Mesenchymal stem cell (in vitro differentiated cells and primary cell): ENCODE data around the gene SPRED3.

Experiments used
- DNase-seq: peaks from one replicate; pipeline ENCODE4 v3.0.0-alpha.2; 2013
- H2AFZ ChIP-seq: one replicate; pipeline ENCODE4 v1.6.1; 2013; ENCODE audit warnings: low read depth, mild to moderate bottlenecking, control low read depth, inconsistent platforms, low read length, moderate library complexity
- H2AK5ac ChIP-seq: 2 replicates; pipeline ENCODE4 v1.6.1; 2013; ENCODE audit warnings: low read length, moderate library complexity, mild to moderate bottlenecking, inconsistent platforms; ENCODE audit not compliant: severe bottlenecking
- H2BK120ac ChIP-seq: one replicate; pipeline ENCODE4 v1.6.1; 2013; ENCODE audit warnings: low read depth, mild to moderate bottlenecking, inconsistent platforms, low read length, moderate library complexity
- H2BK12ac ChIP-seq, 2 experiments: one replicate each; pipeline ENCODE4 v1.6.1; 2013; ENCODE audit warnings: inconsistent platforms in 2 of 2, low read length in 2 of 2, mild to moderate bottlenecking in 2 of 2, moderate library complexity in 2 of 2, control low read depth in 1 of 2
- H2BK15ac ChIP-seq: one replicate; pipeline ENCODE4 v1.6.1; 2013; ENCODE audit warnings: mild to moderate bottlenecking, low read depth, inconsistent platforms; ENCODE audit not compliant: poor library complexity, severe bottlenecking
- H2BK5ac ChIP-seq: 2 replicates; pipeline ENCODE4 v1.6.1; 2013; ENCODE audit warnings: low read depth, mild to moderate bottlenecking, low read length, control low read depth, inconsistent platforms; ENCODE audit not compliant: poor library complexity, severe bottlenecking
- H3K14ac ChIP-seq, 2 experiments: one replicate each; pipeline ENCODE4 v1.6.1; 2013; ENCODE audit warnings: inconsistent platforms in 2 of 2, low read length in 2 of 2, control low read depth in 1 of 2, mild to moderate bottlenecking in 1 of 2, moderate library complexity in 1 of 2
- H3K18ac ChIP-seq, 2 experiments: one replicate each; pipeline ENCODE4 v1.6.1; 2013; ENCODE audit warnings: inconsistent platforms in 2 of 2, low read length in 2 of 2, control low read depth in 1 of 2, low read depth in 1 of 2, mild to moderate bottlenecking in 1 of 2
- H3K23ac ChIP-seq, 2 experiments: one replicate each; pipeline ENCODE4 v1.6.1; 2013; ENCODE audit warnings: inconsistent platforms in 2 of 2, low read length in 2 of 2, mild to moderate bottlenecking in 2 of 2, moderate library complexity in 2 of 2, control low read depth in 1 of 2
- H3K27ac ChIP-seq: 2 replicates; pipeline ENCODE4 v1.5.1; 2013; ENCODE audit warnings: mild to moderate bottlenecking, moderate library complexity, low read length, control low read depth, inconsistent platforms; ENCODE audit not compliant: poor library complexity, severe bottlenecking
- H3K27me3 ChIP-seq, 2 experiments: 2 replicates each; pipeline versions ENCODE4 v1.6.1 to v1.7.0; 2013; ENCODE audit warnings: low read length in 2 of 2, mild to moderate bottlenecking in 2 of 2, moderate library complexity in 2 of 2, control low read depth in 1 of 2, inconsistent platforms in 1 of 2; ENCODE audit not compliant: control insufficient read depth in 1 of 2, insufficient read depth in 1 of 2
- H3K36me3 ChIP-seq, 2 experiments: 2 replicates each; pipeline versions ENCODE4 v1.6.1 to v1.7.0; 2013; ENCODE audit warnings: low read length in 2 of 2, control low read depth in 1 of 2, inconsistent platforms in 1 of 2, low read depth in 1 of 2, mild to moderate bottlenecking in 1 of 2; ENCODE audit not compliant: insufficient read depth in 2 of 2, control insufficient read depth in 1 of 2
- H3K4ac ChIP-seq, 2 experiments: one replicate each; pipeline ENCODE4 v1.6.1; 2013; ENCODE audit warnings: inconsistent platforms in 2 of 2, low read length in 2 of 2, mild to moderate bottlenecking in 2 of 2, moderate library complexity in 2 of 2, control low read depth in 1 of 2, low read depth in 1 of 2
- H3K4me1 ChIP-seq: 2 replicates; pipeline ENCODE4 v1.6.1; 2013; ENCODE audit warnings: low read depth, low read length, control low read depth; ENCODE audit not compliant: control insufficient read depth, insufficient read depth
- H3K4me2 ChIP-seq: 2 replicates; pipeline ENCODE4 v1.6.1; 2013; ENCODE audit warnings: low read length, mild to moderate bottlenecking, inconsistent platforms; ENCODE audit not compliant: poor library complexity, severe bottlenecking
- H3K4me3 ChIP-seq, 2 experiments: 2 replicates each; pipeline versions ENCODE4 v1.5.1 to v1.7.0; 2013; ENCODE audit warnings: low read length in 2 of 2, mild to moderate bottlenecking in 2 of 2, control low read depth in 1 of 2, low read depth in 1 of 2; ENCODE audit not compliant: insufficient read depth in 1 of 2
- H3K79me1 ChIP-seq: replicated peaks from 2 replicates; pipeline ENCODE4 v1.6.1; 2013; ENCODE audit warnings: mild to moderate bottlenecking, control low read depth, low read length, inconsistent platforms; ENCODE audit not compliant: poor library complexity, severe bottlenecking
- H3K9ac ChIP-seq: 2 replicates; pipeline ENCODE4 v1.7.0; 2013; ENCODE audit warnings: mild to moderate bottlenecking, low read length, moderate library complexity
- H3K9me3 ChIP-seq: 2 replicates; pipeline ENCODE4 v1.7.0; 2013; ENCODE audit warnings: mild to moderate bottlenecking, low read length; ENCODE audit not compliant: control insufficient read depth
- H4K8ac ChIP-seq: one replicate; pipeline ENCODE4 v1.6.1; 2013; ENCODE audit warnings: inconsistent platforms, mild to moderate bottlenecking, low read length, moderate library complexity
- H4K91ac ChIP-seq: one replicate; pipeline ENCODE4 v1.6.1; 2013; ENCODE audit warnings: mild to moderate bottlenecking, low read length, inconsistent platforms
- WGBS: methylation state at CpG from one replicate; pipeline ENCODE4 v1.1.7; 2013; ENCODE audit warnings: mixed read lengths; 5-methylcytosine and 5-hydroxymethylcytosine counted together

The SPRED3 gene

DNA sequence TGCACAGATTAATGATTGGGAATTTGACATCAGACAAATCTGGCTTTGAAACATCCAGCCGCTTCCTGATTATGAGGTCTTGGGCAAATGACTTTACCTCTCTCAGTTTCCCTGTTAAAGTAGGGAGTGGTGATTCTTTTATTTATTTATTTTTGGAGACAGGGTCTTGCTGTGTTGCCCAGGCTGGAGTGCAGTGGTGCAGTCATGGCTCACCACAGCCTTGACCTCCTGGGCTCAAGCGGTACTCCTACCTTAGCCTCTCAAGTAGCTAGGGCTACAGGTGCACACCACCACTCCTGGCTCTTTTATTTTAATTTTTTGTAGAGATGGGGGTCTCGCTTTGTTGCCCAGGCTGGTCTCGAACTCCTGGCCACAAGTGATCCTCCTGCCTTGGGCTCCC, 11.4 kb upstream of the SPRED3 start:
- H3K79me1 ChIP-seq, result peaks cover 24% of the 10 kb centered on the region
- no peak for DNase-seq
- H2BK120ac ChIP-seq, result no peak overlapping the region
- no peaks in the 10 kb centered on the region for H3K9me3 ChIP-seq
- peaks cover 0 to under 1% of the 10 kb centered on the region in 2 experiments for H3K27me3 ChIP-seq
- H3K4ac ChIP-seq, result no peak overlapping the region
- no peak overlapping the region for H2BK5ac ChIP-seq
- peaks cover 9% of the 10 kb centered on the region for H3K4me1 ChIP-seq
- no peak overlapping the region for H4K8ac ChIP-seq
- H3K23ac ChIP-seq, result no peak overlapping the region
- H2BK12ac ChIP-seq, result no peak overlapping the region
- no peak overlapping the region for H3K14ac ChIP-seq
- no peak overlapping the region for H2AK5ac ChIP-seq
- no peak overlapping the region for H3K27ac ChIP-seq
- H3K4me3 ChIP-seq, result peak overlapping the region in 1 of 2 experiments; percentile 97
- no peak overlapping the region for H3K18ac ChIP-seq
- 97% methylated on average over 4 of the region's 4 CpGs for WGBS
- peak overlapping the region; percentile 99 for H3K9ac ChIP-seq
- H3K4me2 ChIP-seq, result no peak overlapping the region
- no peak overlapping the region for H2AFZ ChIP-seq
- H2BK15ac ChIP-seq, result no peak overlapping the region
- peaks cover 49 to 53% of the 10 kb centered on the region in 2 experiments for H3K36me3 ChIP-seq
- H4K91ac ChIP-seq, result no peak overlapping the region

DNA sequence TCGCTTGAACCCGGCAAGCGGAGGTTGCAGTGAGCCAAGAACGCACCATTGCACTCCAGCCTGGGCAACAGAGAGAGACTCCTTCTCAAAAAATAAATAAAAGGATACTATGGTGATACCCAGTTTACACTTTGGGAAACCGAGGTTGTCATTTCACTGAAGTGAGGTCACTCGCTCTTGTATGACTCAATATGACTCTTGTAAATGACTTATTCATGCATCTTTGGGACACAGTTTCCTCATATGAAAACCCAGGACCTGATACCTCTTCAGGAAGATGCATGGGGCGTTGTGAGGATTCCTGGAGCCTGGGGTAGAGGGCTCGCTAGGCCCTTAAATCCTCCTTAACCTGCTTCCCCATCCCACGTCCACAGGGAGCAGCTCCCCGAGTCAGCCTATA, 9.6 kb upstream of the SPRED3 start:
- no peaks in the 10 kb centered on the region for H3K27me3 ChIP-seq
- H3K18ac ChIP-seq, result no peak overlapping the region
- H3K36me3 ChIP-seq, result peaks cover 64 to 69% of the 10 kb centered on the region in 2 experiments
- H3K4me3 ChIP-seq, result no peak overlapping the region
- no peak overlapping the region for H3K9ac ChIP-seq
- 93% methylated on average over 10 of the region's 10 CpGs for WGBS
- no peak overlapping the region for H3K14ac ChIP-seq
- H2BK5ac ChIP-seq, result no peak overlapping the region
- H2AFZ ChIP-seq, result no peak overlapping the region
- H3K4me2 ChIP-seq, result no peak overlapping the region
- H3K27ac ChIP-seq, result no peak overlapping the region
- no peak overlapping the region for H3K23ac ChIP-seq
- H3K4me1 ChIP-seq, result peaks cover 9% of the 10 kb centered on the region
- peaks cover 35% of the 10 kb centered on the region for H3K79me1 ChIP-seq
- H2AK5ac ChIP-seq, result no peak overlapping the region
- H3K4ac ChIP-seq, result no peak overlapping the region
- H2BK120ac ChIP-seq, result no peak overlapping the region
- no peak overlapping the region for H4K91ac ChIP-seq
- H3K9me3 ChIP-seq, result no peaks in the 10 kb centered on the region
- no peak for DNase-seq
- H2BK15ac ChIP-seq, result no peak overlapping the region
- no peak overlapping the region for H2BK12ac ChIP-seq
- no peak overlapping the region for H4K8ac ChIP-seq

- Histone ChIP-seq H2BK12ac (no peak overlapping the region), H2AK5ac (no peak overlapping the region), H3K79me1 (peaks cover 52% of the 10 kb centered on the region), H3K4me3 (no peak overlapping the region), H2AFZ (no peak overlapping the region), H3K9ac (no peak overlapping the region), H2BK5ac (no peak overlapping the region), H4K91ac (no peak overlapping the region), H3K36me3 (peaks cover 83 to 86% of the 10 kb centered on the region in 2 experiments), H3K4me1 (peaks cover 15% of the 10 kb centered on the region), H3K14ac (no peak overlapping the region), H3K4ac (no peak overlapping the region), H2BK120ac (no peak overlapping the region), H3K4me2 (no peak overlapping the region), H3K27me3 (no peaks in the 10 kb centered on the region), H4K8ac (no peak overlapping the region), H2BK15ac (no peak overlapping the region), H3K27ac (no peak overlapping the region), H3K9me3 (no peaks in the 10 kb centered on the region), H3K18ac (no peak overlapping the region), H3K23ac (no peak overlapping the region)
- WGBS, result 94% methylated on average over 8 of the region's 9 CpGs
- no peak for DNase-seq
Observed at GRCh38 chr19:38381138-38381537, 7.4 kb upstream of the SPRED3 start.

DNA sequence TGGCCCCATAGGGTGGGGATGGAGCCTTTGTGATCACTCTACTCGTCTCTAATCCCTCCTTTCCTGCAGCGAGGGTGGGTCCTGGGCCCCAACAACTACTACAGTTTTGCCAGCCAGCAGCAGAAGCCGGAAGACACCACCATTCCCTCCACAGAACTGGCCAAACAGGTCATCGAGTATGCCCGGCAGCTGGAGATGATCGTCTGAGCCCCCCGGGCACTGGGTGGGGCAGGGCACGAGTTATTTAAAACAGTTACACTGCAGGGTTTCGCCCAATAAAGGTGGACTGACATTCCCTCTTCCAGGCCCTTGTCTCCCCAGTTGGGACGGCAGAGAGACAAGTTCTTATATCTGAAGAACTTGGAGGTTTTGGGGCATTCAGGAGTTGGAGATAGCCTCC, 5.3 kb upstream of the SPRED3 start:
- peaks cover 64 to 77% of the 10 kb centered on the region in 2 experiments for H3K36me3 ChIP-seq
- WGBS, result 97% methylated on average over 10 of the region's 10 CpGs
- no peak overlapping the region for H2BK5ac ChIP-seq
- no peak overlapping the region for H2AK5ac ChIP-seq
- H2AFZ ChIP-seq, result no peak overlapping the region
- H2BK15ac ChIP-seq, result no peak overlapping the region
- H3K9me3 ChIP-seq, result no peaks in the 10 kb centered on the region
- no peak for DNase-seq
- no peak overlapping the region for H3K27ac ChIP-seq
- no peak overlapping the region for H2BK12ac ChIP-seq
- no peak overlapping the region for H4K8ac ChIP-seq
- H3K4ac ChIP-seq, result no peak overlapping the region
- H3K18ac ChIP-seq, result no peak overlapping the region
- no peaks in the 10 kb centered on the region for H3K27me3 ChIP-seq
- H3K23ac ChIP-seq, result no peak overlapping the region
- H3K79me1 ChIP-seq, result peaks cover 54% of the 10 kb centered on the region
- no peak overlapping the region for H4K91ac ChIP-seq
- H3K4me2 ChIP-seq, result no peak overlapping the region
- peaks cover 22% of the 10 kb centered on the region for H3K4me1 ChIP-seq
- H2BK120ac ChIP-seq, result no peak overlapping the region
- H3K14ac ChIP-seq, result no peak overlapping the region
- H3K4me3 ChIP-seq, result no peak overlapping the region
- H3K9ac ChIP-seq, result no peak overlapping the region
